IMR-90 (cell line): Measurements from ENCODE around the gene BMP7. TPM values are rescaled to one million over a fixed set of nuclear protein-coding genes. Genes with fewer than 3 reads are reported as not detected.

ENCODE experiments used
- ATAC-seq: fragments of 200-7000 bp; cut with Tn5 transposase; 2 replicates; pipeline ENCODE4 v1.9.1; 2020; ENCODE audit warnings: low read depth, mild to moderate bottlenecking, moderate library complexity
- BruUV-seq: library from RNA; stranded (reverse); fragments of 400-500 nt; replicated peaks from 2 replicates; lab custom pipeline; 2021; lab: Mats Ljungman, UMichigan
- CTCF ChIA-PET: fragments of 300-600 bp; formaldehyde crosslinking; extraction: SDS; loops from one replicate; lab custom pipeline; 2021; ENCODE audit warnings: antibody characterized with exemption; lab: Yijun Ruan, JAX
- POLR2A ChIA-PET: fragments of 300-600 bp; sonication (Branson Sonifier 250); formaldehyde crosslinking; loops from one replicate; lab custom pipeline; 2022; ENCODE audit warnings: antibody characterized with exemption; ENCODE audit not compliant: unreplicated experiment; lab: Charles Lee
- DNase-seq: peaks from one replicate; pipeline ENCODE4 v3.0.0; 2013
- H2AFZ ChIP-seq: replicated peaks from 2 replicates; pipeline ENCODE3; 2013; ENCODE audit warnings: low read length, mild to moderate bottlenecking; ENCODE audit not compliant: poor library complexity
- H2AK5ac ChIP-seq: 2 replicates; pipeline ENCODE4 v1.6.1; 2013; ENCODE audit warnings: low read depth, low read length, inconsistent platforms
- H2AK9ac ChIP-seq: replicated peaks from 2 replicates; pipeline ENCODE3; 2013; ENCODE audit warnings: mild to moderate bottlenecking, low read depth, low read length, moderate library complexity; ENCODE audit not compliant: poor library complexity
- H2BK120ac ChIP-seq: 2 replicates; pipeline ENCODE4 v1.6.1; 2013; ENCODE audit warnings: low read depth, low read length, inconsistent platforms
- H2BK15ac ChIP-seq: 3 replicates; pipeline ENCODE4 v1.6.1; 2013; ENCODE audit warnings: low read depth, low read length, inconsistent platforms
- H2BK20ac ChIP-seq: 2 replicates; pipeline ENCODE4 v1.6.1; 2013; ENCODE audit warnings: low read depth, mild to moderate bottlenecking, inconsistent platforms, low read length, moderate library complexity
- H2BK5ac ChIP-seq: 2 replicates; pipeline ENCODE4 v1.6.1; 2013; ENCODE audit warnings: mild to moderate bottlenecking, low read depth, low read length, inconsistent platforms; ENCODE audit not compliant: poor library complexity, severe bottlenecking
- H3K14ac ChIP-seq: replicated peaks from 2 replicates; pipeline ENCODE4 v1.6.1; 2013; ENCODE audit warnings: low read depth, low read length, inconsistent platforms
- H3K18ac ChIP-seq: 2 replicates; pipeline ENCODE4 v1.6.1; 2013; ENCODE audit warnings: low read depth, low read length, control low read depth
- H3K23ac ChIP-seq: 2 replicates; pipeline ENCODE4 v1.6.1; 2013; ENCODE audit warnings: low read depth, low read length, inconsistent platforms
- H3K27ac ChIP-seq: 2 replicates; pipeline ENCODE4 v1.5.1; 2013; ENCODE audit warnings: mild to moderate bottlenecking, control low read depth, low read length; ENCODE audit not compliant: insufficient read depth
- H3K27me3 ChIP-seq: 2 replicates; pipeline ENCODE4 v1.6.1; 2013; ENCODE audit warnings: low read length; ENCODE audit not compliant: control insufficient read depth, insufficient read depth
- H3K36me3 ChIP-seq: 2 replicates; pipeline ENCODE4 v1.6.1; 2013; ENCODE audit warnings: low read length, mixed read lengths; ENCODE audit not compliant: control insufficient read depth, insufficient read depth
- H3K4ac ChIP-seq: 2 replicates; pipeline ENCODE4 v1.6.1; 2013; ENCODE audit warnings: low read depth, low read length, inconsistent platforms
- H3K4me1 ChIP-seq: 2 replicates; pipeline ENCODE4 v1.6.1; 2013; ENCODE audit warnings: low read length, mixed read lengths; ENCODE audit not compliant: control insufficient read depth, insufficient read depth
- H3K4me2 ChIP-seq: 2 replicates; pipeline ENCODE4 v1.6.1; 2013; ENCODE audit warnings: low read depth, mild to moderate bottlenecking, control low read depth, low read length, moderate library complexity
- H3K4me3 ChIP-seq: 2 replicates; pipeline ENCODE4 v1.5.1; 2013; ENCODE audit warnings: low read depth, mild to moderate bottlenecking, control low read depth, low read length, moderate library complexity; ENCODE audit not compliant: insufficient read depth
- H3K56ac ChIP-seq: 2 replicates; pipeline ENCODE4 v1.6.1; 2013; ENCODE audit warnings: low read length, inconsistent platforms; ENCODE audit not compliant: insufficient read depth; ENCODE audit errors: extremely low read depth
- H3K79me1 ChIP-seq, 2 experiments: 2 replicates each; pipeline ENCODE4 v1.6.1; 2013; ENCODE audit warnings: low read length in 2 of 2, inconsistent platforms in 1 of 2, low read depth in 1 of 2
- H3K9ac ChIP-seq: 2 replicates; pipeline ENCODE4 v1.6.1; 2013; ENCODE audit warnings: low read depth, low read length, control low read depth
- H3K9me1 ChIP-seq: 2 replicates; pipeline ENCODE4 v1.6.1; 2013; ENCODE audit warnings: low read length, inconsistent platforms; ENCODE audit not compliant: insufficient read depth
- H3K9me3 ChIP-seq: 2 replicates; pipeline ENCODE4 v1.6.1; 2013; ENCODE audit warnings: low read length; ENCODE audit not compliant: control insufficient read depth, insufficient read depth
- H4K20me1 ChIP-seq: 2 replicates; pipeline ENCODE4 v1.6.1; 2013; ENCODE audit warnings: low read length, inconsistent platforms; ENCODE audit not compliant: insufficient read depth
- H4K5ac ChIP-seq: 2 replicates; pipeline ENCODE4 v1.6.1; 2013; ENCODE audit warnings: mild to moderate bottlenecking, low read depth, low read length, control low read depth
- H4K8ac ChIP-seq, 2 experiments: 2 replicates each; pipeline ENCODE4 v1.6.1; 2013; ENCODE audit warnings: low read depth in 2 of 2, low read length in 2 of 2, control low read depth in 1 of 2, inconsistent platforms in 1 of 2
- H4K91ac ChIP-seq: 2 replicates; pipeline ENCODE4 v1.6.1; 2013; ENCODE audit warnings: low read depth, low read length, inconsistent platforms; ENCODE audit not compliant: insufficient read depth
- CHD1 ChIP-seq: IDR thresholded peaks from 2 replicates; pipeline ENCODE4 v1.6.1; 2012; ENCODE audit warnings: low read depth, low read length, improper control_type of control experiment
- MAZ ChIP-seq: IDR thresholded peaks from 2 replicates; pipeline ENCODE4 v1.6.1; 2012; ENCODE audit warnings: low read depth, mild to moderate bottlenecking, low read length, improper control_type of control experiment, moderate library complexity, borderline replicate concordance
- USF2 ChIP-seq: fragments of 150-350 bp; IDR thresholded peaks from 2 replicates; pipeline ENCODE4 v1.6.1; 2017; ENCODE audit warnings: mild to moderate bottlenecking, antibody characterized with exemption, low read length, low read depth
- WGBS, 2 experiments: methylation state at CpG; one replicate each; pipeline versions ENCODE4 v1.1.5 to v1.1.7; 2013; ENCODE audit warnings: missing lambda C conversion rate in 2 of 2; ENCODE audit not compliant: insufficient read length in 1 of 2; ENCODE audit errors: extremely low coverage in 2 of 2; 5-methylcytosine and 5-hydroxymethylcytosine counted together
- dilution Hi-C: fragments of 300-500 bp; cut with HindIII; formaldehyde crosslinking; loops from one replicate; pipeline ENCODE4 v1.14.3; 2018; ENCODE audit warnings: low sequenced_read_pairs; ENCODE audit not compliant: unreplicated experiment
- in situ Hi-C: fragments of 300-500 bp; cut with MboI; formaldehyde crosslinking; loops from 3 replicates; pipeline ENCODE4 v1.14.3; 2019; ENCODE audit warnings: low sequenced_read_pairs, inconsistent platforms, mixed read lengths
- intact Hi-C: fragments of 100-400 bp; cut with micrococcal nuclease; formaldehyde crosslinking; loops from 2 replicates; pipeline ENCODE4 v1.10.0; 2022
- polyA plus RNA-seq, 3 experiments: library from polyadenylated mRNA; depleted of rRNA; stranded (reverse); fragments of >200 nt; gene quantifications; 2 replicates each; pipeline ENCODE4 v1.2.3, GENCODE V29; 2012; ENCODE audit warnings: low replicate concordance in 1 of 3
- total RNA-seq: library from RNA; depleted of rRNA; stranded (reverse); fragments of >200 nt; gene quantifications from 2 replicates; pipeline ENCODE4 v1.2.3, GENCODE V29; 2012

BMP7 gene
- total and polyA plus RNA-seq, 2 of the 4 experiments (the other 2 are of a cell fraction), result not detected

DNA sequence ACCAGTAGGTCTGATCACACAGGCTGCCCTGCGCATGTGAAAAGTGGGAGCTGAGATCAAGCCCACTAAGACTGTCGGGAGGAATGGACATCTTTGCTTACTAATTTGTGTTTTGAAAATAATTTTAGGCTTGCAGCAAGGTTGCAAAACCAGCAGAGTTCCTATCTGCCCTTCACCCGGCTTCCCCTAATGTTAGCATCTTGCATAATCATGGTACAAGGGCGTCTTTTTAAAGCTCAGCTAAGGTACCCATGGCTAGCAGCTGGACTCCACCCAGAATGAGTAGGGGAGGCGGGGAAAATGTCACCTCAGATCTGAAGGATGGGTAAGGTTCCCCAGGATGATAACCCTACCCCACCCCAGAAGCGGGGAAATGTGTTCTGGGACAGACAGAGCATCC is 25.3 kb upstream of the BMP7 start:
- H2BK120ac ChIP-seq, result no peak overlapping the region
- H2BK5ac ChIP-seq, result no peak overlapping the region
- peaks cover 17% of the 10 kb centered on the region for H3K27me3 ChIP-seq
- no peak overlapping the region for H4K91ac ChIP-seq
- H3K14ac ChIP-seq, result no peak overlapping the region
- no peaks in the 10 kb centered on the region for H3K9me1 ChIP-seq
- H3K79me1 ChIP-seq, result no peaks in the 10 kb centered on the region
- no peak overlapping the region for H3K56ac ChIP-seq
- DNase-seq (no peak), ATAC-seq (no peak)
- H3K4me2 ChIP-seq, result no peak overlapping the region
- no peak overlapping the region for H3K9ac ChIP-seq
- TF ChIP-seq MAZ (no peak), USF2 (no peak), CHD1 (no peak)
- H3K36me3 ChIP-seq, result no peaks in the 10 kb centered on the region
- intact Hi-C loops, result no loop called here
- H3K4ac ChIP-seq, result no peak overlapping the region
- no peak overlapping the region for H2BK20ac ChIP-seq
- H4K5ac ChIP-seq, result no peak overlapping the region
- in situ Hi-C loops, result no loop called here
- POLR2A ChIA-PET, result no interaction called here
- H3K4me3 ChIP-seq, result no peak overlapping the region
- no TSS peak for BruUV-seq
- no peaks in the 10 kb centered on the region for H4K20me1 ChIP-seq
- peaks cover 2% of the 10 kb centered on the region; the same call in 1 of the 2 replicates for H3K4me1 ChIP-seq
- no peak overlapping the region for H2AFZ ChIP-seq
- H3K9me3 ChIP-seq, result no peaks in the 10 kb centered on the region
- no peak overlapping the region for H2AK5ac ChIP-seq
- CTCF ChIA-PET, result no interaction called here
- H3K18ac ChIP-seq, result no peak overlapping the region
- no peak overlapping the region for H3K27ac ChIP-seq
- no peak overlapping the region for H2AK9ac ChIP-seq
- dilution Hi-C loops, result no loop called here
- H4K8ac ChIP-seq, result no peak overlapping the region
- no peak overlapping the region for H2BK15ac ChIP-seq
- no CpG with 5 or more reads among the region's 6 CpGs for WGBS, 2 experiments
- no peak overlapping the region for H3K23ac ChIP-seq
